ENCODE measurements around the gene TCEA3. TPM values are rescaled to one million over a fixed set of nuclear protein-coding genes. Genes with fewer than 3 reads are reported as not detected.

The TCEA3 gene
- total and polyA plus RNA-seq, 10 of the 15 experiments (the other 5 are each of a cell fraction or from before 2014, with no cell fraction given), result 0.06 to 0.23 (median 0.08) TPM; not detected in 7

- TF ChIP-seq CEBPZ (IDR thresholded peaks at IDR 0.05; ENCODE audit: low read depth, low read length) (no peak), PKNOX1 (IDR thresholded peaks at IDR 0.05) (no peak), RBBP5 (conservative IDR thresholded peaks at IDR 0.05) (no peak), CREB1 (IDR thresholded peaks at IDR 0.05; ENCODE audit: low read depth) (no peak), ETV6 (conservative IDR thresholded peaks at IDR 0.05 in 1 of 2, IDR thresholded peaks at IDR 0.05 in 1 of 2; ENCODE audit: borderline replicate concordance in 1 of 2, low read depth in 1 of 2) (no peak), CUX1 (IDR thresholded peaks at IDR 0.05; ENCODE audit: insufficient replicate concordance, low read depth, low read length) (no peak), PBX3 (IDR thresholded peaks at IDR 0.05; ENCODE audit: insufficient replicate concordance, low read depth, low read length) (no peak), IKZF2 (IDR thresholded peaks at IDR 0.05) (no peak)
Observed at GRCh38 chr1:23354245-23354644, 70.3 kb downstream of the TCEA3 start (continued).
